AG04450 (cell line): ENCODE measurements around the gene CD3D. TPM values are rescaled to one million over a fixed set of nuclear protein-coding genes. Genes with fewer than 3 reads are reported as not detected.
"Not testable (repeated sequence)": the region's sequence is repeated elsewhere in the genome, so short reads cannot be mapped to it uniquely, and the experiment has no call there.

Source experiments
- CTCF ChIA-PET: fragments of 300-600, 350-600 bp; formaldehyde crosslinking; extraction: SDS; loops from one replicate; lab custom pipeline; 2022; ENCODE audit warnings: antibody characterized with exemption, inconsistent platforms; lab: Charles Lee
- POLR2A ChIA-PET: fragments of 350-600 bp; formaldehyde crosslinking; extraction: SDS; loops from one replicate; lab custom pipeline; 2021; ENCODE audit warnings: antibody characterized with exemption, inconsistent platforms; lab: Yijun Ruan, JAX
- DNase-seq: peaks from one replicate; pipeline ENCODE4 v3.0.0-alpha.2; 2011; ENCODE audit warnings: low read depth, low spot score
- H3K27ac ChIP-seq: one replicate; pipeline ENCODE4 v1.5.1; 2012; ENCODE audit warnings: low read depth, low read length, control low read depth
- H3K27me3 ChIP-seq: one replicate; pipeline ENCODE4 v1.6.0; 2012; ENCODE audit warnings: low read length; ENCODE audit not compliant: control insufficient read depth, insufficient read depth
- H3K4me3 ChIP-seq: 2 replicates; pipeline ENCODE4 v1.5.1; 2011; ENCODE audit warnings: mild to moderate bottlenecking, low read depth, low read length, control low read depth
- H3K9me3 ChIP-seq: 2 replicates; pipeline ENCODE4 v1.5.1; 2012; ENCODE audit warnings: low read length; ENCODE audit not compliant: control insufficient read depth, insufficient read depth
- CTCF ChIP-seq: IDR thresholded peaks from 2 replicates; pipeline ENCODE4 v1.5.1; 2011; ENCODE audit warnings: low read depth, low read length, control low read depth, inconsistent platforms
- polyA plus RNA-seq: library from polyadenylated mRNA; depleted of rRNA; stranded (reverse); fragments of >200 nt; gene quantifications from 2 replicates; pipeline ENCODE4 v1.2.3, GENCODE V29; 2011

The CD3D gene
- polyA plus RNA-seq, 1 experiment = not detected

GRCh38 chr11:118312328-118312727, 30.2 kb downstream of the CD3D start:
- H3K9me3 ChIP-seq = no peaks in the 10 kb centered on the region
- DNase-seq = no peak
- ChIA-PET CTCF (interaction anchor here (1.2 kb wide), 1 partner anchor 259 kb away, joined by 3 read pairs; no protein-coding TSS in a partner anchor), POLR2A (no interaction called here)
- H3K27me3 ChIP-seq = peaks cover 21% of the 10 kb centered on the region
- no peak overlapping the region for H3K27ac ChIP-seq
- no peak for TF ChIP-seq CTCF
- no peak overlapping the region for H3K4me3 ChIP-seq

- ChIA-PET CTCF (interaction anchor here (1.2 kb wide), 1 partner anchor 258 kb away, joined by 3 read pairs; no protein-coding TSS in a partner anchor), POLR2A (no interaction called here)
- H3K27me3 ChIP-seq = peaks cover 21% of the 10 kb centered on the region
- no peak overlapping the region for H3K4me3 ChIP-seq
- no peak for TF ChIP-seq CTCF
- H3K9me3 ChIP-seq = no peaks in the 10 kb centered on the region
- no peak for DNase-seq
- H3K27ac ChIP-seq = no peak overlapping the region
Measured at GRCh38 chr11:118311518-118311917, 31.0 kb downstream of the CD3D start.

GRCh38 chr11:118310781-118311485, 31.6 kb downstream of the CD3D start:
- Histone ChIP-seq H3K27me3 (peaks cover 21% of the 10 kb centered on the region), H3K9me3 (no peaks in the 10 kb centered on the region), H3K27ac (no peak overlapping the region), H3K4me3 (no peak overlapping the region)
- no peak for TF ChIP-seq CTCF
- ChIA-PET CTCF (interaction anchor here (1.2 kb wide), 1 partner anchor 258 kb away, joined by 3 read pairs; no protein-coding TSS in a partner anchor), POLR2A (no interaction called here)
- no peak for DNase-seq

- H3K4me3 ChIP-seq = no peak overlapping the region
- no peak overlapping the region for H3K27ac ChIP-seq
- DNase-seq = no peak
- no peak for TF ChIP-seq CTCF
- ChIA-PET POLR2A (no interaction called here), CTCF (no interaction called here)
- H3K9me3 ChIP-seq = no peaks in the 10 kb centered on the region
- H3K27me3 ChIP-seq = peaks cover 21% of the 10 kb centered on the region
Measured at GRCh38 chr11:118310271-118310670, 32.2 kb downstream of the CD3D start.

GRCh38 chr11:118308995-118309528, 33.4 kb downstream of the CD3D start:
- DNase-seq, H3K27ac ChIP-seq, H3K4me3 ChIP-seq, H3K9me3 ChIP-seq, POLR2A ChIA-PET: not testable (repeated sequence)
- CTCF ChIA-PET = interaction anchor here (1.4 kb wide), 1 partner anchor 14 kb away, joined by 4 read pairs; no protein-coding TSS in a partner anchor
- H3K27me3 ChIP-seq = peaks cover 13% of the 10 kb centered on the region
